GM18508 (cell line): Measurements from ENCODE around the gene CD300A.

Experiments used
- ATAC-seq: cut with Tn5 transposase; IDR thresholded peaks from one replicate; pipeline ENCODE4 v1.9.1; 2021; ENCODE audit warnings: moderate number of reproducible peaks; ENCODE audit not compliant: insufficient read depth, unreplicated experiment

CD300A gene

GRCh38 chr17:74453665-74454196 is 12.7 kb upstream of the CD300A start:
- ATAC-seq, result no peak

GRCh38 chr17:74454197-74455024 is 12.0 kb upstream of the CD300A start:
- ATAC-seq, result no peak

DNA sequence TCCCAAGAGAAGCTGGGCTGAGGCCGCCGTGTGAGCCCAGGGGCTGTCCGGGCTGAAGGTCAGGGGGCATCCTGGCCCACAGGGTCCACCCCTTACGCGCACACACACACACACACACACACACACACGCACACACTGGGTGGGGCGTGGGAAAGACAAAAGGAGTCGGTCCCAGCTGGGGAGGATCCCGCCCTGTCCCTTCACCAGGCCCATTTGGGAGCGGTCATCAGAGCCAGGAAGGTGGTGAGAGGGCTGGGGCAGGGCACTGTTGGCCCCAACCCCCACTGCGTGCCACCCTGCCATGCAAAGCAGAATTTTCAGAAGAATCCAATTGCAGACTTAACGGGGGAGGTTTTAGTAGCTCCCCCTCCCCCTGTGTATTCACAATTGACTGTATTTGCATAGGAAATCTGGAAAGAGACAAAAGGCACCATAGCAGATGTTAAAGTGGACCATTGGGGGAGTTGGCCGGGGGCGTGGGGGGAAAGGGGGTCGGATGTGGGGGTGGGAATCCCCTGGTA is 11.3 kb upstream of the CD300A start:
- ATAC-seq, result no peak

- ATAC-seq, result no peak
Measured at GRCh38 chr17:74455821-74456220, 10.6 kb upstream of the CD300A start.

GRCh38 chr17:74457146-74457819 is 9.2 kb upstream of the CD300A start:
- no peak for ATAC-seq

GRCh38 chr17:74457820-74458166 is 8.6 kb upstream of the CD300A start:
- no peak for ATAC-seq

DNA sequence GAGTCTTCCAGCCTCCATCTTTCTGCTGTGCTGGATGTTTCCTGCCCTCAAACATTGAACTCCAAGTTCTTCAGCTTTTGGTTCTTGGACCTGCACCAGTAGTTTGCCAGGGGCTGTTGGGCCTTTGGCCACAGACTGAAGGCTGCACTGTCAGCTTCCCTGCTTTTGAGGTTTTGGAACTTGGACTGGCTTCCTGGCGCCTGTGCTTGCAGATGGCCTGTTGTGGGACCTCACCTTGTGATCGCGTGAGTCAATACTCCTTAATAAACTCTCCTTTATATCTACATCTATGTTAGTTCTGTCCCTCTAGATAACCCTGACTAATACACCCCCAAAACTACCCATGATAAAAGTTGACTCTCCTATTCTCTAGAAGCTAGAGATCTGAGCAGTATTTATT is 7.6 kb upstream of the CD300A start:
- ATAC-seq, result no peak

- no peak for ATAC-seq
Measured at GRCh38 chr17:74459622-74460021, 6.8 kb upstream of the CD300A start.

DNA sequence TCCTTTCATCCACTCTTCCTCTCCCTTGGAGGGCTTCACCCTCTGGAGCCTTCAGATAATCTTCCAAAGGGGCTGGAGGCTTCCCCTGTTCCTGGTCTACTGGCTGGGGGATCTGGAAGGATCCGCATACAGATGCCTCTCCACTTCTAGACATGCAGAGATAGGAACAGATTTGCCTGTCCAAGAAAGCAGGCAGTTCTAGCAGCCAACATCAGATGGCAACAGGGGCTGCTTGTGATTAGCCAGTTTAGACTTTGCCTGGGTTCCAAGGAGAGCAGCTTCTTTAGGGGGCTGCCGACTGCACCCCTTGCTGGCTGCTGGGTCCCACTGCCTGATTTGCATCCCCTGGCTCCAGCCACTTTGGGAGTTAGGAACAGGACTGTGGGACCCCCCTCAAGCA is 6.2 kb upstream of the CD300A start:
- ATAC-seq, result no peak

DNA sequence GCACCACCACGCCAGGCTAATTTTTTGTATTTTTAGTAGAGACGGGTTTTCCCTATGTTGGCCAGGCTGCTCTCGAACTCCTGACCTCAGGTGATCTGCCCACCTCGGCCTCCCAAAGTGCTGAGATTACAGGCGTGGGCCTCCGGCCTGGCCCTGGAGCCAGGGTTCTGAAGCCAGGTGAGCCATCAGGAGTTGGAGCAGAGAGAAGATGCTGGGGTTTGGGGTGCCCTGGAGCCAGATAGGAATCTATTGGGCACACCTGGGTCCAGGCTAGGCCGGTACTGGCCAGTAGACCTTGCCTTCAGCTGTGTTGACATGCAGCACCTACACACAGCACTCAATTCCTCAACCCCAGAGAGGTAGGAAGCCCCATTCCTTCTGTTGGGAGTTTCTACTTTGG is 5.4 kb upstream of the CD300A start:
- ATAC-seq, result no peak

- no peak for ATAC-seq
Measured at GRCh38 chr17:74461611-74462010, 4.8 kb upstream of the CD300A start.

DNA sequence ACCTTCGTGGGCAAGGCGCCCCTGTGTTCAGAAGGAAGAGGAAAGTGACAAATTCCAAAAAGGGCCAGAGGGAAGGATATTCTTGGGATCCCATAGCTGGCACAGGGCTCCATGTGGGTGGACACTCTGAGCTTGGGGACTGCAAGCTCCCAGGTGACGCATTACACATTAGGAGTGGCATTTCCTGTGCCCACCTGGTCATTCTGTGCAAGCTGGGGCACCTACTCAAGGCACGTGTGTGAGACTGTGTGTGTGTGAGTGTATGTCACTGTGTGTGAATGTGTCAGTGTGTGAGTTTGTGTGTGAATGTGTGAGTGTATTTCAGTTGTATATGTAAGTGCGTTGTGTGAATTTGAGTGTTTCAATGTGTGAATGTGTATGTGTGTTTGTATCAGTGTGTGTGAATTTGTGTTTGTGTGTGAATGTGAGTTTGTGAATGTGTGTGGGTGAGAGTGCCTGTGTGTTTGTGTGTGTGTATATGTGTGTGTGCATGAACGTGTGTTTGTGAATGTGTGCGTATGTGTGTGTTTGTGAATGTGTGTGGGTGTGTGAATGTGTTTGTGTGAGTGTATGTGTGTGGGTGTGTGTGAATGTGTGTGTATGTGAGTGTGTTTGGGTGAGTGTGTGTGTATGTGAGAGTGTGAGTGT is 1.6 kb upstream of the CD300A start:
- ATAC-seq, result no peak

DNA sequence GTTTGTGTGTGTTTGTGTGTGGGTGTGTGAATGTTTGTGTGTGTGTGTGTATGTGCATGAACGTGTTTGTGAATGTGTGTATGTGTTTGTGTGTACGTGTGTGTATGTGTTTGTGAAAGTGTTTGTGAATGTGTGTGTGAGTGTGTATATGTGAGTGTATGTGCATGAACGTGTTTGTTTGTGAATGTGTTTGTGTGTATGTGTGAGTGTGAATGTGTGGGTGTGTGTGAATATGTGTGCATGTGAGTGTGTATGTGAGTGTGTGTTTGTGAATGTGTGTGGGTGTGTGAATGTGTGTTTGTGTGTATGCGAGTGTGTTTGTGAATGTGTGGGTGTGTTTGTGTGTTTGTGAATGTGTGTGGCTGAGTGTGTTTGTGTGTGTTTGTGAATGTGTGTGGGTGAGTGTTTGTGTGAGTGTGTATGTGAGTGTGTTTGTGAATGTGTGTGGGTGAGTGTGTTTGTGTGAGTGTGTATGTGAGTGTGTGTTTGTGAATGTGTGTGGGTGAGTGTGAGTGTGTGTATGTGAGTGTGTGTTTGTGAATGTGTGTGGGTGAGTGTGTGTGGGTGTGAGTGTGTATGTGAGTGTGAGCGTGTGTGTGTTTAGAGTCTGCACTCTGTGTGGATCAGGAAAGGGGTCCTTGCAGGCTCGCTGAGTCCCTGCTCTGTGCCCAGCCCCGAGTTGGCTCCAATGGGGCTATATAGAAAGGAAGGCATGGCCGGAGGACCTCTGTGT is 890 bp upstream of the CD300A start:
- no peak for ATAC-seq

DNA sequence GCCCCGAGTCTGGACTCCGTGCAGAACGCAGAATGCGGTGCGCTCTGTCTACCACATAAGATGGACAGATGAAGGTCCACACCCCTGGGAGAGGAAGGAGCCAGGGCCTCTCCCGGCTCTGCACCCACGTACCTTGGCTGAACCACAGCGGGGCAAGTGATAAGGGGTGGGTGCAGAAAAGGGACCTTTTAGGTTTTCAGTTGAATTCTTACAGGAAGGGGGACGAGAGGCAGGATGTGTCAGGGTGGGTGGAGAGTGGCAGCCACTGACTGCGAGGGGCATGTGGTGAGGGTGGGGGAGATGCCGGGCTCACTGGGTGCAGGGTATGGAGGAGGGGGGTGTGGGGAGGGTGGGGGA is 372 bp downstream of the CD300A start:
- ATAC-seq, result no peak

GRCh38 chr17:74467221-74467951 is 952 bp downstream of the CD300A start:
- ATAC-seq, result peak; percentile 70

GRCh38 chr17:74471341-74471740 is 4.9 kb downstream of the CD300A start:
- ATAC-seq, result no peak

- ATAC-seq, result no peak
Measured at GRCh38 chr17:74472890-74473289, 6.5 kb downstream of the CD300A start.

GRCh38 chr17:74473294-74473693 is 6.9 kb downstream of the CD300A start:
- no peak for ATAC-seq

DNA sequence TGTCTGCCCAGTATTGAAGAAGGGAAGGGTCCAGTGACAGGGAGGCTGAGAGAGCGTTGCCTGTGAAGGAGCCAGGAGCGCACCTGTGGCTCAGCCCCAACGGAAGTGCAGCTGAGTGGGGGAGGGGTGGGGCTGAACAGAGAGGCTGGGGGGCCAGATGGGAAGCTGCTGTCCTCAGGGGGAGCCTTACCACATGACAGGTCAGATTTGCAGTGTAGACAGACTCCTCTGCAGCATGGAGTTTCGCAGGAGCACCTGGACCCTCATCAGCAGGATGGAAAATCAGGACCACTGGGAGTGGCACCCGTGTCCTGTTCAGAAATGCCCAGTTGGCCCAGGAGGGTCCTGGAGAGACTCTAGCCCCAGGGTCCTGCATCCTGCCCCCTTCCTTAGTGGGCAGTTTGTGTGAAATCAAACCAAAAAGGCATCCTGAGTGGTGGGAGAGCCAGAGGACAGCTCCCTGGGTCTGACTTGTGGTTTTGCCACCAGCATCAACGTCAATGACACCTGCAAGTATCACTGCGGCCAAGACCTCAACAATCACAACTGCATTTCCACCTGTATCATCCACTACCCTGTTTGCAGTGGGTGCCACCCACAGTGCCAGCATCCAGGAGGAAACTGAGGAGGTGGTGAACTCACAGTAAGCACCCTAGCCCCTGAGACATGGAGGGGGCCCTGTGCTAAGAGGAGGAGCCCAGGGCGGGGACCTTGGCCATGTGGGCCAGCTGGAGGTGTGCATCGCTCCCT is 7.8 kb downstream of the CD300A start:
- ATAC-seq, result no peak
